K562 (cell line): ENCODE results near the gene RNASEH1.

ENCODE experiments used
- KAT8 ChIP-seq: fragments of 450-650 bp; IDR thresholded peaks from 2 replicates; pipeline ENCODE4 v1.6.1; 2016; ENCODE audit warnings: low read depth, mild to moderate bottlenecking
- ZNF75A ChIP-seq: fragments of 450-650 bp; formaldehyde crosslinking; IDR thresholded peaks from 2 replicates; pipeline ENCODE4 v1.4.0; 2020; ENCODE audit warnings: mild to moderate bottlenecking

GRCh38 chr2:3539836-3540235, 18.3 kb downstream of the RNASEH1 start:
- TF ChIP-seq ZNF75A (no peak), KAT8 (no peak)
